ENCODE measurements around the gene PAPOLB. TPM values are rescaled to one million over a fixed set of nuclear protein-coding genes. Genes with fewer than 3 reads are reported as not detected.
A peak's percentile ranks its signal among the peaks of the same experiment; 100 is the strongest.

PAPOLB gene
- total and polyA plus RNA-seq, 4 donors, result 0.01 to 1.9 (median 0.14) TPM

DNA sequence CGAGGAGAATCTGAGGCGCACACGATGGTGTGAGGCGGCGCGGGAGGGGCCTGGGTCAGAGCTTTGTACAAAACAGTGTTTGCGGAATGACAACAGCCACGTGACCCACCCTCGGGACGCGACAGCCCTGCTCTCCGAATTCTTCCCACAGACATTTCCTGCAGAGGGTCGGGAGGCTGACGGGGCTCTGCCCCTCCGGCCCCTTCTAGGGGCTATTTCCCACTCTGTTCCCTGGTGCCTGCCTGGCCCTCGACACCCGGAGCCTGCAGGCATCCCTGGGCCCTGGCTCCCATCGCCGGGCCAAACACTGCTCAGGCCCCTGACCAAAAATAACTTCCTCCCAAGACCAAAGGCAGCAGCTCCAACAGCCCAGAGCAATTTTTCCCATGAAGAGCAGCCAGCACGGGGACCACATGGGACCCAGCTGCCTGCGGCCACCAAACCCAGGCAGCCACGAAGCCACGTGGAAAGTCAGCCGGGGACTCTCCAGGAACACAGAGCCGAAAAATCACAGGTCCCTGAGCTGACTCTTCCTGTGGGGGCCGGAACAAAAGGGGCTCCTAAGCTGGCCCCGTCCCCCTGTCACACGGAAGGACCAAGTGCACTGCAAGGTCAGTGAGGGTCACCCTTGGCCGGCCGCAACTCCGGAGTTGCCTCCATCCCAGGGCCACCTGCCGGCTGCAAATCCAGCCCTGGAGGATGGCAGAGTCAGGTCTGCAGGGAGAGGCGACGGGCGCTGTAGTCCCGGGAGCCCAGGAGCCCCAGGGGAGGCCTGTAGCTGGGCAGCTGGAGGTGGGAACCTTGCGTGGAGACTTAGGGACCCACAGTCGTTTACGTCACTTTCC is 42.0 kb downstream of the PAPOLB start:
- no peak overlapping the region for H3K4me3 ChIP-seq
- H3K36me3 ChIP-seq (ENCODE audit: control insufficient read depth in 4 of 4, insufficient read depth in 4 of 4, low read length in 4 of 4), result peaks cover 0 to 4% (median under 1%) of the 10 kb centered on the region in 4 donors
- 80 to 81% methylated on average over 39 of the region's 39 CpGs for WGBS, 2 donors
- H3K4me1 ChIP-seq (ENCODE audit: control insufficient read depth in 5 of 5, insufficient read depth in 5 of 5, low read length in 5 of 5), result peaks cover 0 to 32% (median 2%) of the 10 kb centered on the region in 5 donors
- no peaks in the 10 kb centered on the region for H3K27me3 ChIP-seq (ENCODE audit: control insufficient read depth in 3 of 3, insufficient read depth in 3 of 3, low read length in 2 of 3)
- DNase-seq, result peak; percentile 20 to 65 (median 42)
- peaks cover 0 to 1% (median 0%) of the 10 kb centered on the region in 4 donors for H3K9me3 ChIP-seq (ENCODE audit: control insufficient read depth in 4 of 4, insufficient read depth in 3 of 4, low read length in 3 of 4)
- ATAC-seq (ENCODE audit: insufficient read depth, low FRiP score), result no peak
- TF ChIP-seq, protein P1, sequence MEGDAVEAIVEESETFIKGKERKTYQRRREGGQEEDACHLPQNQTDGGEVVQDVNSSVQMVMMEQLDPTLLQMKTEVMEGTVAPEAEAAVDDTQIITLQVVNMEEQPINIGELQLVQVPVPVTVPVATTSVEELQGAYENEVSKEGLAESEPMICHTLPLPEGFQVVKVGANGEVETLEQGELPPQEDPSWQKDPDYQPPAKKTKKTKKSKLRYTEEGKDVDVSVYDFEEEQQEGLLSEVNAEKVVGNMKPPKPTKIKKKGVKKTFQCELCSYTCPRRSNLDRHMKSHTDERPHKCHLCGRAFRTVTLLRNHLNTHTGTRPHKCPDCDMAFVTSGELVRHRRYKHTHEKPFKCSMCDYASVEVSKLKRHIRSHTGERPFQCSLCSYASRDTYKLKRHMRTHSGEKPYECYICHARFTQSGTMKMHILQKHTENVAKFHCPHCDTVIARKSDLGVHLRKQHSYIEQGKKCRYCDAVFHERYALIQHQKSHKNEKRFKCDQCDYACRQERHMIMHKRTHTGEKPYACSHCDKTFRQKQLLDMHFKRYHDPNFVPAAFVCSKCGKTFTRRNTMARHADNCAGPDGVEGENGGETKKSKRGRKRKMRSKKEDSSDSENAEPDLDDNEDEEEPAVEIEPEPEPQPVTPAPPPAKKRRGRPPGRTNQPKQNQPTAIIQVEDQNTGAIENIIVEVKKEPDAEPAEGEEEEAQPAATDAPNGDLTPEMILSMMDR (IDR thresholded peaks at IDR 0.05; ENCODE audit: control extremely low read depth, extremely low read depth), result no peak
- H3K27ac ChIP-seq (ENCODE audit: low read depth in 1 of 2, low read length in 1 of 2), result peak overlapping the region; percentile 20 to 56
- no peak overlapping the region for H3K9ac ChIP-seq (ENCODE audit: insufficient read depth in 1 of 2, low read length in 2 of 2)

DNA sequence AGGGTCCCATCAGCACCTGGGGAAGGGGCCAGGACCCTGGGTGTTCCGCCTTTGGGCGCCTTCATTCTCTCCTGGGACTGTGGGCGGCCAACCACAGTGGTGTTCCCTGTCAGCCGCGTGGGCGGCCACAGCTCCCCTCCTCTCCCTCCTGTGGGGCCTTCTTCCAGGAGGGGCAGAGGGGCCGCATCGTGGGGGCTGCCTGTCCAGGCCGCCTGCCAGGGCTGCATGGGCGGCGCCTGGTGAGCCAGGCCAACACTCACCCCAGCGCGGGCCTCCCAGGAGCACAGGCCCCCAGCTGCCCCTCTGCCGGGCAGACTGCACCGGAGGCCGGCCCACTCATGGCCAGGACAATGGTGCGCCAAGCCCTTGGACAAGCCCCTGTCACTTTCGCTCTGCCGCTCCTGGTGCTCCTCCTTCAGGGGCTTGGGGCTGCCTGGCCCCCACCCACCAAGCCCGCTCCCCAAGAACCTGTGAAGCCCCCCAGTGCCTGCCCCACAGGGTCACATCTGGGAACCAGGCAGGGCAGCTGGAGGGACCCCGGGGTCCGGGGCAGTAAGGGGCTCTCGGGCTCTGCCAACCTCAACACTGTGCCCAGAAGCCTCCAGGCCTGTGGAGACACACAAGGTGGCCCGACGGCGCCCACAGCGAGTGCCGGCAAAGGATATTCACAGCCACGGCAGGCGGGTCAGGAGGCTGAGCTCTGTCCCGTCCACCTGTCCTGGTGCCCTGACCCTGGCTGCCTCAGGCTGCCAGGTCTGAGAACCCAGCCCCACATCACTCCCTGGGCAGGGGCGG is 43.6 kb downstream of the PAPOLB start:
- H3K27ac ChIP-seq (ENCODE audit: low read depth in 1 of 2, low read length in 1 of 2), result no peak overlapping the region
- 89 to 90% methylated on average over 31 to 32 of the region's 32 CpGs for WGBS, 2 donors
- H3K9me3 ChIP-seq (ENCODE audit: control insufficient read depth in 4 of 4, insufficient read depth in 3 of 4, low read length in 3 of 4), result peaks cover 0 to 6% (median under 1%) of the 10 kb centered on the region in 4 donors
- peaks cover 0 to 32% (median 2%) of the 10 kb centered on the region in 5 donors for H3K4me1 ChIP-seq (ENCODE audit: control insufficient read depth in 5 of 5, insufficient read depth in 5 of 5, low read length in 5 of 5)
- H3K36me3 ChIP-seq (ENCODE audit: control insufficient read depth in 4 of 4, insufficient read depth in 4 of 4, low read length in 4 of 4), result peaks cover 0 to 10% (median 10%) of the 10 kb centered on the region in 4 donors
- H3K9ac ChIP-seq (ENCODE audit: insufficient read depth in 1 of 2, low read length in 2 of 2), result no peak overlapping the region
- H3K27me3 ChIP-seq (ENCODE audit: control insufficient read depth in 3 of 3, insufficient read depth in 3 of 3, low read length in 2 of 3), result no peaks in the 10 kb centered on the region
- ATAC-seq (ENCODE audit: insufficient read depth, low FRiP score), result no peak
- no peak overlapping the region for H3K4me3 ChIP-seq
- DNase-seq, result peak; percentile 79 to 86 (median 84)
- TF ChIP-seq, protein P1 (IDR thresholded peaks at IDR 0.05; ENCODE audit: control extremely low read depth, extremely low read depth), result no peak

GRCh38 chr7:4817178-4817901 is 44.5 kb downstream of the PAPOLB start:
- Histone ChIP-seq H3K36me3 (ENCODE audit: control insufficient read depth in 4 of 4, insufficient read depth in 4 of 4, low read length in 4 of 4) (peaks cover 0 to 18% (median 14%) of the 10 kb centered on the region in 4 donors), H3K9me3 (ENCODE audit: control insufficient read depth in 4 of 4, insufficient read depth in 3 of 4, low read length in 3 of 4) (peaks cover 0 to 8% (median 2%) of the 10 kb centered on the region in 4 donors), H3K27me3 (ENCODE audit: control insufficient read depth in 3 of 3, insufficient read depth in 3 of 3, low read length in 2 of 3) (no peaks in the 10 kb centered on the region), H3K4me3 (no peak overlapping the region), H3K9ac (ENCODE audit: insufficient read depth in 1 of 2, low read length in 2 of 2) (no peak overlapping the region), H3K27ac (ENCODE audit: low read depth in 1 of 2, low read length in 1 of 2) (no peak overlapping the region), H3K4me1 (ENCODE audit: control insufficient read depth in 5 of 5, insufficient read depth in 5 of 5, low read length in 5 of 5) (peaks cover 0 to 32% (median 0%) of the 10 kb centered on the region in 5 donors)
- no peak for DNase-seq
- 93 to 94% methylated on average over 38 of the region's 38 CpGs for WGBS, 2 donors
- TF ChIP-seq, protein P1 (IDR thresholded peaks at IDR 0.05; ENCODE audit: control extremely low read depth, extremely low read depth), result no peak
- no peak for ATAC-seq (ENCODE audit: insufficient read depth, low FRiP score)
